ENCODE data around the gene LILRA2. TPM values are rescaled to one million over a fixed set of nuclear protein-coding genes. Genes with fewer than 3 reads are reported as not detected.

Gene LILRA2
- 1 to 10 TPM; 2.8 to 6.6 TPM for total RNA-seq
- long read RNA-seq, donor 1, partial matches to known transcripts: 0 of 1 reads
- long read RNA-seq, donor 1, other reads (novel, unspliced or antisense): 1 of 1 reads
- long read RNA-seq, donor 2, partial matches to known transcripts: 0 of 4 reads
- long read RNA-seq, donor 2, other reads (novel, unspliced or antisense): 3 of 4 reads

GRCh38 chr19:54573330-54573872, at the start of gene LILRA2:
Gene LILRA2 (plus strand): TSS chr19:54573790. CDS start chr19:54573879, 89 bp downstream.
- DNase-seq (ENCODE audit: low spot score): no peak
- intact Hi-C loops (cut with DNase I): no loop called here

- intact Hi-C loops (cut with DNase I): no loop called here
- DNase-seq (ENCODE audit: low spot score): no peak
Observed at GRCh38 chr19:54525636-54526035, 48.0 kb upstream of the LILRA2 start.

DNA sequence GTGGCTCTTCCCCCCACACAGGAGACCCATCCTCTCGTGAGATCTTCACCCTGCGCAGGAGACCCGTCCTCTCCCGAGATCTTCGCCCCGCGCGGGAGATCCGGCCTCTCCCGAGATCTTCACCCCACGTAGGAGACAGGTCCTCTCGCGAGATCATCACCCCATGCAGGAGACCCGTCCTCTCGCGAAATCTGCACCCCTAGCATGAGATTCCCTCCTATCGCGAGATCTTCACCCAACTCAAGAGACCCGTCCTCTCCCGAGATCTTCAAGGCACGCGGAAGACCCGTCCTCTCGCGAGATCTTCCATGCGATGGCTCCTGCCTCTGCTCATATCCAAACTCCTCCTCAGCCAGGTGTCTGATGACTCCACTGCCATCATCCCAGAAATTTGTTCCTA, 46.6 kb upstream of the LILRA2 start:
- intact Hi-C loops (cut with DNase I): no loop called here
- no peak for DNase-seq (ENCODE audit: low spot score)

GRCh38 chr19:54530866-54531265, 42.7 kb upstream of the LILRA2 start:
- DNase-seq (ENCODE audit: low spot score): peak; percentile 1
- intact Hi-C loops (cut with DNase I): no loop called here

GRCh38 chr19:54532528-54532927, 41.1 kb upstream of the LILRA2 start:
- intact Hi-C loops (cut with DNase I): no loop called here

DNA sequence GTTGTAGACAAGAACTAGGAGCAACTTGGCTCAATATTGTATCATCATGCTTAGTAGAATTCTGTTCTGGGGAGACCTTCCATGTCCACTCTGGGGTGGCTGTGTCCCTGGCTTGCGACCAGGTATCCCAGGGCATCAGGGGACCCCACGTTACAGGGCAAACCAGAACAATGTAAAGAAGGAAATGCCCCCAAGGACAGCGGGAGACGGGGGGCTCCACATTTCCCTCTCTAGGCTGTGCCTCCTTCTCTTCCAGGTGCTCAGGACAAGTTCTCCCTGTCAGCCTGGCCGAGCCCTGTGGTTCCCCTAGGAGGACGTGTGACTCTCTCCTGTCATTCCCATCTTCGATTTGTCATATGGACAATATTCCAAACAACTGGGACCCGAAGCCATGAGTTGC, 40.1 kb upstream of the LILRA2 start:
- intact Hi-C loops (cut with DNase I): no loop called here
- peak; percentile 57 for DNase-seq (ENCODE audit: low spot score)

More at GRCh38 chr19:54532528-54532927, 41.1 kb upstream of the LILRA2 start:
- no peak for DNase-seq (ENCODE audit: low spot score)

GRCh38 chr19:54534156-54534555, 39.4 kb upstream of the LILRA2 start:
- intact Hi-C loops (cut with DNase I): no loop called here
- no peak for DNase-seq (ENCODE audit: low spot score)

- intact Hi-C loops (cut with DNase I): no loop called here
- no peak for DNase-seq (ENCODE audit: low spot score)
Observed at GRCh38 chr19:54535601-54536000, 38.0 kb upstream of the LILRA2 start.

GRCh38 chr19:54536956-54537355, 36.6 kb upstream of the LILRA2 start:
- peak; percentile 37 for DNase-seq (ENCODE audit: low spot score)
- intact Hi-C loops (cut with DNase I): no loop called here

- intact Hi-C loops (cut with DNase I): no loop called here
- DNase-seq (ENCODE audit: low spot score): peak; percentile 2
Observed at GRCh38 chr19:54541712-54542111, 31.9 kb upstream of the LILRA2 start.

GRCh38 chr19:54548806-54549205, 24.8 kb upstream of the LILRA2 start:
- intact Hi-C loops (cut with DNase I): no loop called here
- no peak for DNase-seq (ENCODE audit: low spot score)

DNA sequence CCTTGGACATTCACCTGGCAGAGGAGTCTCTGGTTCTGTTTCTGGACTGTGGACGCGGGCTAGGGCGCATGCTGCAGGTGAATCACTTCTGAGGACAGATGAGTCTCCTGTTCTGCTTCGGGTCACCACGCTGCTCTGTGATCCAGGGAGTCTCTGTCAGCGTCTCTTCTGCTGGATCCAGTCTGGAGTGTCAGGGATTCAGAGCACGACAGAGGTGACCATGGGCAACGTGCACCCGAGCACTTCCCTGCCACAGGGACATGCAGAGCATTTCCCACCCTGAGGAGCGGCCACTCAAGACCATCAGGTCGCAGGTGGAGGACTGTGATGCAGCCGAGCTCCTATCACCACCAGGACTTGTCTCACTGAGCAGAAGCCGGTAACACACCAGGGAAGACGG, 24.4 kb upstream of the LILRA2 start:
- intact Hi-C loops (cut with DNase I): no loop called here
- DNase-seq (ENCODE audit: low spot score): no peak

- no peak for DNase-seq (ENCODE audit: low spot score)
- intact Hi-C loops (cut with DNase I): no loop called here
Observed at GRCh38 chr19:54551293-54551692, 22.3 kb upstream of the LILRA2 start.

- intact Hi-C loops (cut with DNase I): no loop called here
- DNase-seq (ENCODE audit: low spot score): peak; percentile 87
Observed at GRCh38 chr19:54551950-54552912, 21.4 kb upstream of the LILRA2 start.

DNA sequence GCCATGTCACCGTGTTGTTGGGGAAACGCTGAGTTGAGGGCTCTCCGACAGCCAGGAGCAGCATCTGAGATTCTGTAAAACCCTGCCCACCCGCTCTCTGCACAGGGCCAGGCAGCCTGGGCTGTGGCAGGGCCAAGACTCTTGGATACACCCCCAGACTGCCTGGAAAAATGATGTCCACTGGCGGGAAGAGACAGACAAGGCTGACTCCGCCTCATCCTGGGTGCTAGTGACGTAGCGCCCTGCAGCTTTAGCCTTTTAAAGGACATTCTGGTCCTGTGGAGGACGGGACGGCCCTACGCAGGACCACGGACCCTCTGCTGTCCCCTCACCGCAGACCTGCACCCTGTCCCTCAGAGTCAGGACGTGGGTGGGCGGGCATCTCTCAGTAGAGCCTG, 20.7 kb upstream of the LILRA2 start:
- DNase-seq (ENCODE audit: low spot score): no peak

DNA sequence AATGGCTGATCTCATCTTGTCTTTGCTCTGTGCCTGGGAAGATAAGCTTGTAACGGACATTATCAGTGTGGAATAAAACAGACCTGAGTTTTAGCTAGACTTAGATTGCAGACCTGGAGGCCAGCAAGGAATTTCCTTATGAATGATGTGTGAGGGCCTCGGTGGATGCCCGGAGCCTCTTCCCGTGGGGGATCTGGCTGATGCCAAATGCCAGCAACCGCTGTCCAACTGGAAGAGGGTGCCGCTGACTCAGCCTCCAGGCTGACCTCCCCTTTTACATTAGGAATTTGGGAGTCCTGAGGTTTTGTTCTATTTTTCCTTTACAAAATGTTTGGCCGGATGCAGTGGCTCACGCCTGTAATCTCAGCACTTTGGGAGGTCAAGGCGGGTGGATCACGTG, 19.6 kb upstream of the LILRA2 start:
- intact Hi-C loops (cut with DNase I): no loop called here
- DNase-seq (ENCODE audit: low spot score): no peak

More for the DNA sequence above, 20.7 kb upstream of the LILRA2 start:
- intact Hi-C loops (cut with DNase I): no loop called here

DNA sequence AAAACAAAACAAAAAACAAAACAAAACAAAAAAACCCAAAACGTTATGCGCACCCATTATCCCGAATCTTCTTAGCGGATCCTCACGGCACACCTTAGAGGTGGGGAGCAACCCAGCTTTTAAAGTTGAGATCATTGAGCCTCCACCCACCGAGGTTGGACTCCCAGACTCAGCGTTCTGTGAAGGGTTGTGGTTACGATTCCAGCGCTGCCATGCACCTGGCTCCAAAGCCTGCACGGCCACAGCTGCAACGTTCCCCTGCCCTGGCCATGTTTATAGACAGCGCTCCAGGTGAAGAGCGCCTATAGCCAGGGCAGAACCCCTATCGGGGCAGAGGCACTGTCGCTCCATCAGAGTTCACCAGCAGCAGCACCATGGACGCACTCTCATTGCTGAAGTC, 18.7 kb upstream of the LILRA2 start:
- DNase-seq (ENCODE audit: low spot score): no peak
- intact Hi-C loops (cut with DNase I): loop anchor here in 1 of 2 donors (5.0 kb wide), 1 partner anchor 722 kb away; no protein-coding TSS in a partner anchor

DNA sequence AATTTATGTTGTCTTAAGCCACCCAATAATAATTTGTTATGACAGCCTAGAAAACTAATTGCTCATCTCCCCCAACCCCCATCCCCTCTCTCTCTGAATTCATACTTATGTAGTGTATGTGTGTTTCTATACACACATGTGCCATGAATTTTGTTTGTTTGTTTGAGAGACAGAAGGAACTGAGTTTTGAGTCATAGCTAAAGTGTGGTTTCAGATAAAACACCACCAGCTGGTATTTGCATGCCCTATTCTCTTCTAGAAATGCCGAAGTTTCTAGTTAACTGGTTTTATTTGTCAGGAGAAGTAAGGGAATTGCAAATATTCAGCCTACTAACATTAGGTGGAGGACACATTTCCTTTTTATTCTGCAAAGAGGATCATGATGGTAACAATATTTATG, 17.4 kb upstream of the LILRA2 start:
- no peak for DNase-seq (ENCODE audit: low spot score)
- intact Hi-C loops (cut with DNase I): loop anchor here in 1 of 2 donors (5.0 kb wide), 1 partner anchor 721 kb away; no protein-coding TSS in a partner anchor

GRCh38 chr19:54558339-54558738, 15.3 kb upstream of the LILRA2 start:
- DNase-seq (ENCODE audit: low spot score): peak; percentile 14
- intact Hi-C loops (cut with DNase I): loop anchor here in 1 of 2 donors (5.0 kb wide), 1 partner anchor 719 kb away; no protein-coding TSS in a partner anchor

- DNase-seq (ENCODE audit: low spot score): peak; percentile 11
- intact Hi-C loops (cut with DNase I): no loop called here
Observed at GRCh38 chr19:54560881-54561385, 12.7 kb upstream of the LILRA2 start.

Measured in posterior vena cava (tissue), 2 donors.